Naive thymus-derived CD4-positive, alpha-beta T cell (primary cell): ENCODE data around the gene KCTD20. TPM values are rescaled to one million over a fixed set of nuclear protein-coding genes. Genes with fewer than 3 reads are reported as not detected.

Experiments used
- ATAC-seq: fragments of 150-1000 bp; cut with Tn5 transposase; 2 replicates; pipeline ENCODE4 v1.10.0; 2021; ENCODE audit warnings: mild to moderate bottlenecking, moderate library complexity
- CTCF ChIA-PET: fragments of 350-600 bp; sonication (Branson Sonifier 250); formaldehyde crosslinking; loops from one replicate; lab custom pipeline; 2021; ENCODE audit warnings: antibody characterized with exemption; lab: Charles Lee
- POLR2A ChIA-PET: fragments of 350-600 bp; sonication (Branson Sonifier 250); formaldehyde crosslinking; loops from one replicate; lab custom pipeline; 2021; ENCODE audit warnings: antibody characterized with exemption, inconsistent platforms; lab: Charles Lee
- DNase-seq, 9 donors: peaks; one replicate each; pipeline versions ENCODE4 v3.0.0 to v3.0.0-alpha.2; 2020 to 2022; ENCODE audit warnings: mixed read lengths in 1 of 9
- H3K27ac ChIP-seq: one replicate; pipeline ENCODE4 v1.7.0; 2013; ENCODE audit warnings: mild to moderate bottlenecking, low read depth, low read length, moderate library complexity
- H3K27me3 ChIP-seq, 2 donors: one replicate each; pipeline ENCODE4 v1.7.0; 2013; ENCODE audit warnings: low read length in 2 of 2, mild to moderate bottlenecking in 2 of 2, moderate library complexity in 2 of 2; ENCODE audit not compliant: control insufficient read depth in 2 of 2, insufficient read depth in 2 of 2
- H3K36me3 ChIP-seq, 3 experiments: 1 replicate in 2 of 3; 2 replicates in 1 of 3; pipeline ENCODE4 v1.7.0; 2013; ENCODE audit warnings: low read length in 3 of 3, mild to moderate bottlenecking in 3 of 3, moderate library complexity in 1 of 3; ENCODE audit not compliant: insufficient read depth in 3 of 3, control insufficient read depth in 2 of 3
- H3K4me1 ChIP-seq, 2 donors: one replicate each; pipeline ENCODE4 v1.7.0; 2013; ENCODE audit warnings: low read length in 2 of 2, mild to moderate bottlenecking in 2 of 2, moderate library complexity in 1 of 2; ENCODE audit not compliant: control insufficient read depth in 2 of 2, insufficient read depth in 2 of 2
- H3K4me3 ChIP-seq: 2 replicates; pipeline ENCODE4 v1.7.0; 2013; ENCODE audit warnings: mild to moderate bottlenecking, low read length
- H3K9me3 ChIP-seq, 3 experiments: 1 replicate in 2 of 3; 2 replicates in 1 of 3; pipeline ENCODE4 v1.7.0; 2013; ENCODE audit warnings: low read length in 3 of 3; ENCODE audit not compliant: control insufficient read depth in 2 of 3
- H3K27ac Mint-ChIP-seq, 9 donors: one replicate each; pipeline ENCODE4 v1.8.0; 2020 to 2022; ENCODE audit warnings: mixed read lengths in 9 of 9, mild to moderate bottlenecking in 8 of 9, moderate library complexity in 5 of 9, inconsistent platforms in 2 of 9
- H3K27me3 Mint-ChIP-seq, 5 donors: one replicate each; pipeline ENCODE4 v1.8.0; 2021 to 2022; ENCODE audit warnings: mixed read lengths in 5 of 5, mild to moderate bottlenecking in 1 of 5
- H3K36me3 Mint-ChIP-seq, 5 donors: one replicate each; pipeline ENCODE4 v1.8.0; 2020 to 2022; ENCODE audit warnings: mixed read lengths in 5 of 5, mild to moderate bottlenecking in 3 of 5, inconsistent platforms in 1 of 5
- H3K4me1 Mint-ChIP-seq, 7 donors: one replicate each; pipeline ENCODE4 v1.8.0; 2020 to 2022; ENCODE audit warnings: mixed read lengths in 7 of 7, mild to moderate bottlenecking in 3 of 7, inconsistent platforms in 1 of 7
- H3K4me3 Mint-ChIP-seq, 10 donors: one replicate each; pipeline ENCODE4 v1.8.0; 2020 to 2022; ENCODE audit warnings: mild to moderate bottlenecking in 10 of 10, mixed read lengths in 10 of 10, moderate library complexity in 6 of 10, inconsistent platforms in 2 of 10
- H3K9me3 Mint-ChIP-seq, 11 donors: one replicate each; pipeline ENCODE4 v1.8.0; 2020 to 2022; ENCODE audit warnings: mixed read lengths in 11 of 11, mild to moderate bottlenecking in 4 of 11, inconsistent platforms in 1 of 11, moderate library complexity in 1 of 11
- intact Hi-C, 2 donors: fragments of 100-400 bp; cut with micrococcal nuclease; formaldehyde crosslinking; loops; one replicate each; pipeline ENCODE4 v1.15.1; 2023
- polyA plus RNA-seq, 2 donors: library from polyadenylated mRNA; unstranded; fragments of 300-500 nt; fragmentation: Illumina TruSeq; gene quantifications; one replicate each; pipeline ENCODE4 v1.2.3, GENCODE V29; 2021
- total RNA-seq, 6 experiments: library from RNA in 5 of 6; stranded (reverse) in 5 of 6; gene quantifications; 1 replicate in 5 of 6; 2 replicates in 1 of 6; pipeline ENCODE4 v1.2.3 and lab custom pipeline; 2021 to 2026

Gene KCTD20
- total and polyA plus RNA-seq, 7 experiments from 2014 or later: 27.7 to 55.8 (median 33.1) TPM

DNA sequence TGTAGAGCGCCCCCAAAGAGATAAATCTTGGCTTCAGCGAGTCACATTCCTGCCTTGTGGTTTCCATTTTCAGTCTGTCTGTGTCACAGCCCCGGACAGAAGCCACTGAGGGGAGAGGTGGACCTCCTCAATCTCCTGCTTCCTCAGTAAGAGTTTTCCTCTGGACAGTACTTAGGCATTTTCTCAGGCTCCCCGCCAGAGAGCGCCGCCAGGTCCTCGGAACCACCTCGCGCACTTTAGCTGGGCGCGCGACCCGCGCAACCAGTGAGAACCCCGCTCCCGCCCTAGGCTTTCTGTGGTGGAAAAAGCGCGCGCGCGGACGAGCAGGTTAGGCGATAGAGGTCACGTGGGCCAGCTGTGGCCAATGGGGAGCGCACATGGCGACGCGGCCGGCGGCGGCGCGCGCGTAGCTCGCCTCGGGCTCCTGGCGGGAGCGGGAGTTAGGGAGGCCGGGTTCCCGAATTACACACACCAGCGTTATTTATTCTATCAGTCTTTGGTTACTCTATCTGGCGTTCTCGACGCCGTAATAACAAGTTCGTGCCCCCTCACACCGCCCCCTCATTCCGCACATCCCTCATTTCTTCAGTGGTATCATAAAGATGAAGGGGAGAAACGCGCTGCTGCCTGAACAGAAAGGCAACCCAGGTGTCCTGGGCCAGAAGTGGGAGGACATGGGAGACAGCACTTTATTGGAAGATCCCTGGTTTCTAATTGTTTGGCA, 19.5 kb upstream of the KCTD20 start:
- H3K4me1 Mint-ChIP-seq: peaks cover 10 to 21% (median 18%) of the 10 kb centered on the region in 7 donors
- DNase-seq (peak; percentile 94 to 98 (median 97)), ATAC-seq (peak; percentile 99)
- H3K4me3 Mint-ChIP-seq: peak overlapping the region; percentile 85 to 96 (median 94)
- peak overlapping the region; percentile 84 to 97 (median 93) for H3K27ac Mint-ChIP-seq
- intact Hi-C loops: loop anchor here (1.0 to 5.0 kb wide), 12 partner anchors 19 to 1274 kb away; partner anchors contain the start of genes SRSF3 (in 2 of the 2), STK38 (in 2 of the 2), CDKN1A (in 1 of the 2) and KCTD20 (in 1 of the 2)
- no peaks in the 10 kb centered on the region for H3K36me3 ChIP-seq
- CTCF ChIA-PET: interaction anchor here (0.6 to 1.8 kb wide), 15 partner anchors 17 to 259 kb away, joined by 3 to 10 read pairs (median 3); partner anchors contain the start of gene CDKN1A
- peak overlapping the region; percentile 75 for H3K27ac ChIP-seq
- peak overlapping the region; percentile 70 for H3K4me3 ChIP-seq
- no peaks in the 10 kb centered on the region for H3K9me3 ChIP-seq
- no peaks in the 10 kb centered on the region for H3K9me3 Mint-ChIP-seq
- peaks cover 0 to 10% of the 10 kb centered on the region in 2 donors for H3K4me1 ChIP-seq
- no peaks in the 10 kb centered on the region for H3K27me3 Mint-ChIP-seq
- H3K27me3 ChIP-seq: no peaks in the 10 kb centered on the region
- H3K36me3 Mint-ChIP-seq: no peaks in the 10 kb centered on the region
- POLR2A ChIA-PET: interaction anchor here (0.7 to 1.9 kb wide), 19 partner anchors 20 to 258 kb away, joined by 3 to 9 read pairs (median 4); partner anchors contain the start of genes CDKN1A, KCTD20, PXT1 and SRSF3

DNA sequence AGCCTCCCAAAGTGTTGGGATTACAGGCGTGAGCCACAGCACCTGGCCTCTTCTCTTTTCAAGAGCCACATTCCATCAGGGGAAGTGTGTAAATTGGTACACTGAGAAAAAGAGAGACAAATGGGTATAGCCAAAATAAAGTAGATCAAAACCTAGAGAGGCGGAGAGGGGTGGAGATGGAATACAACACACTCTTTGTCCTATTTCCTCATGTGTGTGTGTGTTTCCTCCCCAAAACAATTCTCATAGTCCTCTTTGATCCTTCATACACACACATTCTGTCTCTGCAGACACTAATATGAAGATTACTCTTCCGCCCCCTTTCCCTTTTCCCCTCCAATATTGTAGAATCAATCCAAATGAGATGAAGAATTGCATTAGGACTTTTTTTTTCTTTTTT, 16.2 kb upstream of the KCTD20 start:
- POLR2A ChIA-PET: no interaction called here

DNA sequence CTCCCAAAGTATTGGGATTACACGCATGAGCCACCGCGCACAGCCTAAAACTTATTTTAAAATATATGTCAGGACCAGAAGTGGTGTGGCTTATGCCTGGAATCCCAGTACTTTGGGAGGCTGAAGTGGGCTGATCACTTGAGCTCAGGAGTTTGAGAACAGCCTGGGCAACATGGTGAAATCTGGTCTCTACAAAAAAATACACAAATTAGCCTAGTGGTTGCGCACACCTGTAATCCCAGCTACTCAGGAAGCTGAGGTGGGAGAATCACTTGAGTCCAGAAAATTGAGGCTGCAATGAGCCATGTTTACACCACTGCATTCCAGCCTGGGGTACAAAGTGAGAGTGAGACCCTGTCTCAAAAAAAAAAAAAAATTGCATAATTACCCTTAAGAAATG, 13.9 kb upstream of the KCTD20 start:
- Histone ChIP-seq H3K27me3 (no peaks in the 10 kb centered on the region), H3K27ac (no peak overlapping the region), H3K4me1 (peaks cover 0 to under 1% of the 10 kb centered on the region in 2 donors), H3K36me3 (no peaks in the 10 kb centered on the region), H3K9me3 (no peaks in the 10 kb centered on the region), H3K4me3 (no peak overlapping the region)
- ATAC-seq (no peak), DNase-seq (no peak)
- Mint-ChIP-seq H3K27ac (no peak overlapping the region), H3K4me3 (no peak overlapping the region), H3K9me3 (no peaks in the 10 kb centered on the region), H3K4me1 (peaks cover 0 to 5% (median 2%) of the 10 kb centered on the region in 7 donors), H3K27me3 (no peaks in the 10 kb centered on the region), H3K36me3 (no peaks in the 10 kb centered on the region)
- ChIA-PET CTCF (no interaction called here), POLR2A (no interaction called here)
- intact Hi-C loops: no loop called here

More for the DNA sequence above, 16.2 kb upstream of the KCTD20 start:
- Mint-ChIP-seq H3K36me3 (no peaks in the 10 kb centered on the region), H3K4me1 (peaks cover 10 to 21% (median 18%) of the 10 kb centered on the region in 7 donors), H3K4me3 (no peak overlapping the region), H3K27ac (peak overlapping the region in 1 of 9 donors; percentile 46), H3K9me3 (no peaks in the 10 kb centered on the region), H3K27me3 (no peaks in the 10 kb centered on the region)
- Histone ChIP-seq H3K9me3 (no peaks in the 10 kb centered on the region), H3K27me3 (no peaks in the 10 kb centered on the region), H3K4me1 (peaks cover 0 to 10% of the 10 kb centered on the region in 2 donors), H3K27ac (no peak overlapping the region), H3K36me3 (no peaks in the 10 kb centered on the region), H3K4me3 (no peak overlapping the region)
- ATAC-seq: no peak
- DNase-seq: no peak
- intact Hi-C loops: no loop called here
- CTCF ChIA-PET: no interaction called here

DNA sequence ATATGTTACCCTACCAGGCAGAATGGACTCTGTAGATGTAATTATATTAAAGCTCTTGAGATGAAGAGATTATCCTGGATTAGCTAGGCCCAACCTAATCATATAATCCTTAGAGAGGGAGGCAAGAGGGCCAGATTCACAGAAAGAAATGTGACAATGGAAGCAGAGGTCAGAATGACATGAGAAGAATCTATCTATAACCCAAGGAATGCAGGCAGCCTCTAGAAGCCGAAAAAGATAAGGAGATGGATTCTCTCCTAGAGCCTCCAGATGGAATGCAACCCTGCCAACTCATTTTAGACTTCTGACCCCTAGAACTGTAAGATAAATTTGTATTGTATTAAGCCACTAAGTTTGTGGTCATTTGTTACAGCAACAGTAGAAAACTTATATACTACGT, 12.4 kb upstream of the KCTD20 start:
- Mint-ChIP-seq H3K9me3 (peaks cover 0 to 1% (median 0%) of the 10 kb centered on the region in 11 donors), H3K4me3 (no peak overlapping the region), H3K36me3 (no peaks in the 10 kb centered on the region), H3K4me1 (peaks cover 0 to 5% (median 0%) of the 10 kb centered on the region in 7 donors), H3K27me3 (no peaks in the 10 kb centered on the region), H3K27ac (no peak overlapping the region)
- no peaks in the 10 kb centered on the region for H3K4me1 ChIP-seq
- H3K27me3 ChIP-seq: no peaks in the 10 kb centered on the region
- CTCF ChIA-PET: interaction anchor here (1.9 kb wide), 1 partner anchor 148 kb away, joined by 4 read pairs; no protein-coding TSS in a partner anchor
- intact Hi-C loops: no loop called here
- ATAC-seq (no peak), DNase-seq (no peak)
- no peaks in the 10 kb centered on the region for H3K9me3 ChIP-seq
- no peak overlapping the region for H3K27ac ChIP-seq
- POLR2A ChIA-PET: no interaction called here
- H3K4me3 ChIP-seq: no peak overlapping the region
- no peaks in the 10 kb centered on the region for H3K36me3 ChIP-seq

DNA sequence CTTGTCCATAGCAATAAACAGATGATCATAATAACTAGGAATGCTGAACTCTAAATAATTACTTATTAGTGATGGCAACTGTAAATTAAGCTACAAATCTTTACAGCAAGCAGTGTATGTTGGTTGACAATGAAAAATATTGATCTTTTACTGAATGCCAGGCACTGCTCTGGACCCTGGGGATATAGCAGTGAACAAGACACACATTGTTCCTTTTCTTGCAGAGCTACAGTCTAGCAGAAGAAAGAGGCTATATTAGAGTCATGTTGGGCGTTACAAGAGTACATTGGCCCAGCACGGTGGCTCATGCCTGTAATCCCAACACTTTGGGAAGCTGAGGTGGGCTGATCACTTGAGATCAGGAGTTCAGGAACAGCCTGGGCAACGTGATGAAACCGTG, 11.6 kb upstream of the KCTD20 start:
- intact Hi-C loops: no loop called here
- ChIA-PET CTCF (interaction anchor here (1.9 kb wide), 1 partner anchor 148 kb away, joined by 4 read pairs; no protein-coding TSS in a partner anchor), POLR2A (no interaction called here)
- H3K36me3 Mint-ChIP-seq: no peaks in the 10 kb centered on the region
- no peak overlapping the region for H3K4me3 Mint-ChIP-seq
- DNase-seq: no peak
- no peaks in the 10 kb centered on the region for H3K9me3 ChIP-seq
- peaks cover 0 to 5% (median 0%) of the 10 kb centered on the region in 7 donors for H3K4me1 Mint-ChIP-seq
- no peak overlapping the region for H3K27ac Mint-ChIP-seq
- H3K27me3 ChIP-seq: no peaks in the 10 kb centered on the region
- peaks cover 0 to 2% (median 0%) of the 10 kb centered on the region in 11 donors for H3K9me3 Mint-ChIP-seq
- no peak overlapping the region for H3K4me3 ChIP-seq
- no peaks in the 10 kb centered on the region for H3K36me3 ChIP-seq
- H3K4me1 ChIP-seq: no peaks in the 10 kb centered on the region
- H3K27ac ChIP-seq: no peak overlapping the region
- H3K27me3 Mint-ChIP-seq: peaks cover 0 to 1% (median 0%) of the 10 kb centered on the region in 5 donors
- no peak for ATAC-seq

DNA sequence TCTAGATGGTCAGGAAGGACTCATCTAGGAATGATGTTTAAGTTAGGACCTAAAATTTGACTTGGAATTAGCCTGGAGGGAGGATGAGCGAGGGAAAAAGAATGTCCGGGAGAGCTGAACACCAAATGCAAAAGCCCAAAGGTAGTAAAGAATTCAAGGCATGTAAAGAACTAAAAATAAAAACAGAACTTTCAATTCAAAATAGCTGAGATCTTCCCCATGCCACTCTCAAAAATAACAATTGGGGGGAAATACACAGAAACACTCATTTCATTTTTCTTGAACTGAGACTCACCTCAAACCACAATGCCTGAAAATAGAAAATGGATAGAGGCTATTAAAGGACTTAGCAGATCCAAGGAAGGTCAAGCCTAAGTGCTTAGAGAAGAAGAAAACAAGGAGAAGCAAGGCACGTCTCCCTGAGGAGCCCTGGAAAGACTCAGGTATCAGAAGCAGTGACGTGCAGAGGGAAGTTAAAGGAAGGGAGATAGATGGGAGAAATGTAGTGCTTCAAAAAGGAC, 10.6 kb upstream of the KCTD20 start:
- Mint-ChIP-seq H3K27ac (no peak overlapping the region), H3K36me3 (no peaks in the 10 kb centered on the region), H3K27me3 (peaks cover 0 to 3% (median 0%) of the 10 kb centered on the region in 5 donors), H3K9me3 (peaks cover 0 to 2% (median 0%) of the 10 kb centered on the region in 11 donors), H3K4me3 (no peak overlapping the region), H3K4me1 (peaks cover 0 to 9% (median 0%) of the 10 kb centered on the region in 7 donors)
- Histone ChIP-seq H3K27me3 (no peaks in the 10 kb centered on the region), H3K36me3 (no peaks in the 10 kb centered on the region), H3K27ac (no peak overlapping the region), H3K9me3 (no peaks in the 10 kb centered on the region), H3K4me3 (no peak overlapping the region), H3K4me1 (no peaks in the 10 kb centered on the region)
- DNase-seq (no peak), ATAC-seq (no peak)
- CTCF ChIA-PET: no interaction called here
- intact Hi-C loops: no loop called here
- POLR2A ChIA-PET: no interaction called here
